GM19240 (cell line): ENCODE measurements around the gene NEAT1.
"Not testable (repeated sequence)": the region's sequence is repeated elsewhere in the genome, so short reads cannot be mapped to it uniquely, and the experiment has no call there.

ENCODE experiments used
- DNase-seq: peaks from one replicate; pipeline ENCODE4 v3.0.0; 2011; ENCODE audit warnings: low spot score; ENCODE audit not compliant: insufficient read length

Gene NEAT1

GRCh38 chr11:65404638-65405339, 17.8 kb upstream of the NEAT1 start:
- no peak for DNase-seq

- no peak for DNase-seq
Measured at GRCh38 chr11:65410936-65411680, 11.5 kb upstream of the NEAT1 start.

GRCh38 chr11:65411681-65412070, 10.9 kb upstream of the NEAT1 start:
- no peak for DNase-seq

GRCh38 chr11:65412271-65413076, 10.1 kb upstream of the NEAT1 start:
- no peak for DNase-seq

GRCh38 chr11:65413077-65413664, 9.4 kb upstream of the NEAT1 start:
- not testable (repeated sequence) for DNase-seq

GRCh38 chr11:65414776-65415498, 7.7 kb upstream of the NEAT1 start:
- DNase-seq, result no peak

GRCh38 chr11:65415499-65416340, 6.9 kb upstream of the NEAT1 start:
- DNase-seq, result no peak

GRCh38 chr11:65416341-65416824, 6.2 kb upstream of the NEAT1 start:
- DNase-seq, result peak; percentile 95

- DNase-seq, result no peak
Measured at GRCh38 chr11:65416841-65417701, 5.5 kb upstream of the NEAT1 start.

GRCh38 chr11:65417702-65418430, 4.7 kb upstream of the NEAT1 start:
- DNase-seq, result no peak

- no peak for DNase-seq
Measured at GRCh38 chr11:65418431-65418680, 4.2 kb upstream of the NEAT1 start.

- DNase-seq, result peak; percentile 77
Measured at GRCh38 chr11:65418681-65419459, 3.7 kb upstream of the NEAT1 start.

GRCh38 chr11:65419460-65419771, 3.2 kb upstream of the NEAT1 start:
- DNase-seq, result no peak

- no peak for DNase-seq
Measured at GRCh38 chr11:65419772-65420481, 2.7 kb upstream of the NEAT1 start.

- DNase-seq, result no peak
Measured at GRCh38 chr11:65420506-65420905, 2.1 kb upstream of the NEAT1 start.

GRCh38 chr11:65420979-65421793, 1.4 kb upstream of the NEAT1 start:
- no peak for DNase-seq
